Stimulated activated naive CD8-positive, alpha-beta T cell treated with anti-CD3 and anti-CD28 coated beads, Interleukin-15, Interleukin-2, amounts not matched to agents 100 ng/mL and 50 ng/mL, for 24 hours (primary cell): ENCODE measurements around the gene WSCD2.
"Not testable (repeated sequence)": the region's sequence is repeated elsewhere in the genome, so short reads cannot be mapped to it uniquely, and the experiment has no call there.

Experiments used
- H3K27ac Mint-ChIP-seq: one replicate; pipeline ENCODE4 v1.8.0; 2021; ENCODE audit warnings: mild to moderate bottlenecking, mixed read lengths
- H3K27me3 Mint-ChIP-seq: one replicate; pipeline ENCODE4 v1.8.0; 2021; ENCODE audit warnings: mixed read lengths
- H3K36me3 Mint-ChIP-seq: one replicate; pipeline ENCODE4 v1.8.0; 2021; ENCODE audit warnings: low read depth, mixed read lengths
- H3K4me1 Mint-ChIP-seq: one replicate; pipeline ENCODE4 v1.8.0; 2021; ENCODE audit warnings: low read depth, mixed read lengths
- H3K4me3 Mint-ChIP-seq: one replicate; pipeline ENCODE4 v1.8.0; 2021; ENCODE audit warnings: mild to moderate bottlenecking, mixed read lengths
- H3K9me3 Mint-ChIP-seq: one replicate; pipeline ENCODE4 v1.8.0; 2021; ENCODE audit warnings: mixed read lengths

The WSCD2 gene

GRCh38 chr12:108201808-108202207 lies 72.7 kb downstream of the WSCD2 start:
- no peak overlapping the region for H3K27ac Mint-ChIP-seq
- no peak overlapping the region for H3K4me3 Mint-ChIP-seq
- no peaks in the 10 kb centered on the region for H3K9me3 Mint-ChIP-seq
- H3K4me1 Mint-ChIP-seq: no peaks in the 10 kb centered on the region
- no peaks in the 10 kb centered on the region for H3K36me3 Mint-ChIP-seq
- peaks cover 18% of the 10 kb centered on the region for H3K27me3 Mint-ChIP-seq

GRCh38 chr12:108204117-108204987 lies 75.3 kb downstream of the WSCD2 start:
- Mint-ChIP-seq H3K36me3 (no peaks in the 10 kb centered on the region), H3K4me1 (no peaks in the 10 kb centered on the region), H3K4me3 (no peak overlapping the region), H3K27me3 (peaks cover 18% of the 10 kb centered on the region), H3K27ac (no peak overlapping the region), H3K9me3 (no peaks in the 10 kb centered on the region)

GRCh38 chr12:108205864-108206263 lies 76.8 kb downstream of the WSCD2 start:
- peaks cover 22% of the 10 kb centered on the region for H3K27me3 Mint-ChIP-seq
- no peaks in the 10 kb centered on the region for H3K36me3 Mint-ChIP-seq
- H3K4me1 Mint-ChIP-seq: no peaks in the 10 kb centered on the region
- H3K9me3 Mint-ChIP-seq: no peaks in the 10 kb centered on the region
- no peak overlapping the region for H3K27ac Mint-ChIP-seq
- H3K4me3 Mint-ChIP-seq: no peak overlapping the region

- no peaks in the 10 kb centered on the region for H3K4me1 Mint-ChIP-seq
- H3K27me3 Mint-ChIP-seq: peaks cover 20% of the 10 kb centered on the region
- H3K27ac Mint-ChIP-seq: no peak overlapping the region
- H3K9me3 Mint-ChIP-seq: no peaks in the 10 kb centered on the region
- H3K4me3 Mint-ChIP-seq: no peak overlapping the region
- no peaks in the 10 kb centered on the region for H3K36me3 Mint-ChIP-seq
Measured at GRCh38 chr12:108207791-108208730, 79.0 kb downstream of the WSCD2 start.

GRCh38 chr12:108210001-108210400 lies 80.9 kb downstream of the WSCD2 start:
- Mint-ChIP-seq H3K27ac (no peak overlapping the region), H3K36me3 (no peaks in the 10 kb centered on the region), H3K4me3 (no peak overlapping the region), H3K4me1 (no peaks in the 10 kb centered on the region), H3K27me3 (peaks cover 16% of the 10 kb centered on the region), H3K9me3 (no peaks in the 10 kb centered on the region)

GRCh38 chr12:108211157-108211556 lies 82.1 kb downstream of the WSCD2 start:
- no peak overlapping the region for H3K4me3 Mint-ChIP-seq
- no peaks in the 10 kb centered on the region for H3K36me3 Mint-ChIP-seq
- H3K27ac Mint-ChIP-seq: no peak overlapping the region
- peaks cover 16% of the 10 kb centered on the region for H3K27me3 Mint-ChIP-seq
- no peaks in the 10 kb centered on the region for H3K9me3 Mint-ChIP-seq
- H3K4me1 Mint-ChIP-seq: no peaks in the 10 kb centered on the region

GRCh38 chr12:108213871-108214445 lies 84.9 kb downstream of the WSCD2 start:
- Mint-ChIP-seq H3K9me3 (no peaks in the 10 kb centered on the region), H3K4me3 (no peak overlapping the region)

GRCh38 chr12:108214486-108214885 lies 85.4 kb downstream of the WSCD2 start:
- Mint-ChIP-seq H3K27me3 (peaks cover 16% of the 10 kb centered on the region), H3K4me3 (no peak overlapping the region), H3K4me1 (no peaks in the 10 kb centered on the region), H3K27ac (no peak overlapping the region), H3K36me3 (no peaks in the 10 kb centered on the region), H3K9me3 (no peaks in the 10 kb centered on the region)

More at GRCh38 chr12:108213871-108214445, 84.9 kb downstream of the WSCD2 start:
- Mint-ChIP-seq H3K27ac (no peak overlapping the region), H3K27me3 (peaks cover 13% of the 10 kb centered on the region), H3K36me3 (no peaks in the 10 kb centered on the region), H3K4me1 (no peaks in the 10 kb centered on the region)

GRCh38 chr12:108215458-108215857 lies 86.4 kb downstream of the WSCD2 start:
- Mint-ChIP-seq H3K27me3 (peaks cover 14% of the 10 kb centered on the region), H3K9me3 (no peaks in the 10 kb centered on the region), H3K4me3 (no peak overlapping the region), H3K4me1 (no peaks in the 10 kb centered on the region), H3K36me3 (no peaks in the 10 kb centered on the region), H3K27ac (no peak overlapping the region)

GRCh38 chr12:108218921-108219320 lies 89.8 kb downstream of the WSCD2 start:
- Mint-ChIP-seq H3K27me3 (peaks cover 6% of the 10 kb centered on the region), H3K9me3 (no peaks in the 10 kb centered on the region), H3K4me3 (no peak overlapping the region), H3K4me1 (no peaks in the 10 kb centered on the region), H3K27ac (no peak overlapping the region), H3K36me3 (no peaks in the 10 kb centered on the region)

GRCh38 chr12:108225101-108225500 lies 96.0 kb downstream of the WSCD2 start:
- not testable (repeated sequence) for H3K27me3 Mint-ChIP-seq, H3K4me1 Mint-ChIP-seq, H3K9me3 Mint-ChIP-seq, H3K27ac Mint-ChIP-seq, H3K4me3 Mint-ChIP-seq, H3K36me3 Mint-ChIP-seq

GRCh38 chr12:108226866-108227265 lies 97.8 kb downstream of the WSCD2 start:
- peaks cover 19% of the 10 kb centered on the region for H3K27me3 Mint-ChIP-seq
- no peak overlapping the region for H3K4me3 Mint-ChIP-seq
- no peaks in the 10 kb centered on the region for H3K4me1 Mint-ChIP-seq
- H3K9me3 Mint-ChIP-seq: peaks cover 4% of the 10 kb centered on the region
- no peak overlapping the region for H3K27ac Mint-ChIP-seq
- no peaks in the 10 kb centered on the region for H3K36me3 Mint-ChIP-seq

- peaks cover 24% of the 10 kb centered on the region for H3K27me3 Mint-ChIP-seq
- H3K9me3 Mint-ChIP-seq: peaks cover 4% of the 10 kb centered on the region
- no peaks in the 10 kb centered on the region for H3K36me3 Mint-ChIP-seq
- no peaks in the 10 kb centered on the region for H3K4me1 Mint-ChIP-seq
- no peak overlapping the region for H3K4me3 Mint-ChIP-seq
- H3K27ac Mint-ChIP-seq: no peak overlapping the region
Measured at GRCh38 chr12:108228746-108229145, 99.7 kb downstream of the WSCD2 start.

- Mint-ChIP-seq H3K27ac (no peak overlapping the region), H3K9me3 (peaks cover 4% of the 10 kb centered on the region), H3K4me3 (no peak overlapping the region), H3K36me3 (no peaks in the 10 kb centered on the region), H3K4me1 (no peaks in the 10 kb centered on the region), H3K27me3 (peaks cover 25% of the 10 kb centered on the region)
Measured at GRCh38 chr12:108231109-108231905, 102.2 kb downstream of the WSCD2 start.
